Suprapubic skin (tissue), 3 donors: ENCODE data around the gene RDX.

ENCODE experiments used
- CTCF ChIP-seq, 2 donors: fragments of 200-600 bp in 1 of 2; fragments of 450-650 bp in 1 of 2; sonication (generic) in 1 of 2; IDR thresholded peaks; one replicate each; pipeline ENCODE4 v1.5.1; 2016 to 2019; ENCODE audit warnings: antibody characterized with exemption in 2 of 2, mild to moderate bottlenecking in 1 of 2, moderate library complexity in 1 of 2
- POLR2A ChIP-seq, 2 donors: fragments of 450-650 bp; IDR thresholded peaks; one replicate each; pipeline ENCODE4 v1.6.1; 2017; ENCODE audit warnings: antibody characterized with exemption in 2 of 2, mild to moderate bottlenecking in 2 of 2, moderate library complexity in 2 of 2

- TF ChIP-seq CTCF (IDR thresholded peaks at IDR 0.05) (no peak), POLR2A (IDR thresholded peaks at IDR 0.05) (no peak)
Observed at GRCh38 chr11:110161061-110161460, 135.4 kb downstream of the RDX start.
